Astrocyte (in vitro differentiated cells and primary cell): Measurements from ENCODE around the gene NCAPD2.

Experiments used
- CTCF ChIP-seq: IDR thresholded peaks from 2 replicates; pipeline ENCODE4 v1.5.1; 2011; ENCODE audit warnings: low read depth, mild to moderate bottlenecking, inconsistent platforms, low read length, moderate library complexity; ENCODE audit not compliant: insufficient read depth
- EZH2 ChIP-seq: IDR thresholded peaks from 2 replicates; pipeline ENCODE4 v1.6.1; 2012; ENCODE audit warnings: mild to moderate bottlenecking, low read length, inconsistent platforms; ENCODE audit not compliant: insufficient read depth

GRCh38 chr12:6457220-6457945 lies 36.5 kb upstream of the NCAPD2 start:
- TF ChIP-seq CTCF: no peak
- TF ChIP-seq EZH2: no peak
